Stomach (tissue), 9 donors: ENCODE measurements around the gene CLMP. TPM values are rescaled to one million over a fixed set of nuclear protein-coding genes. Genes with fewer than 3 reads are reported as not detected.
A peak's percentile ranks its signal among the peaks of the same experiment; 100 is the strongest.

Experiments used
- DNase-seq, 2 donors: peaks; one replicate each; pipeline versions ENCODE4 v3.0.0 to v3.0.0-alpha.2; 2013 to 2019
- H3K27ac ChIP-seq, 5 donors: fragments of 200-600 bp in 4 of 5; sonication (generic) in 4 of 5; one replicate each; pipeline ENCODE4 v1.5.1; 2013 to 2019; ENCODE audit warnings: mild to moderate bottlenecking in 1 of 5, moderate library complexity in 1 of 5
- H3K27me3 ChIP-seq, 3 donors: fragments of 200-600 bp; sonication (generic); one replicate each; pipeline ENCODE4 v1.5.1; 2017 to 2019; ENCODE audit warnings: mixed run types in 1 of 3
- H3K36me3 ChIP-seq, 4 donors: fragments of 200-600 bp; sonication (generic); 1 replicate in 3 of 4; 2 replicates in 1 of 4; pipeline ENCODE4 v1.5.1; 2016 to 2019
- H3K4me1 ChIP-seq, 4 donors: fragments of 200-600 bp; sonication (generic); one replicate each; pipeline ENCODE4 v1.5.1; 2016 to 2019
- H3K4me3 ChIP-seq, 4 donors: fragments of 200-600 bp; sonication (generic) in 3 of 4; one replicate each; pipeline ENCODE4 v1.5.1; 2016 to 2019; ENCODE audit warnings: mild to moderate bottlenecking in 1 of 4
- H3K9me3 ChIP-seq, 4 donors: fragments of 200-600 bp; sonication (generic); one replicate each; pipeline ENCODE4 v1.5.1; 2016 to 2019
- CTCF ChIP-seq, 7 experiments: fragments of 450-650 bp in 4 of 7; fragments of 200-600 bp in 3 of 7; sonication (generic) in 3 of 7; IDR thresholded peaks; one replicate each; pipeline ENCODE4 v1.5.1; 2016 to 2019; ENCODE audit warnings: antibody characterized with exemption in 7 of 7, control low read depth in 2 of 7, mild to moderate bottlenecking in 1 of 7
- EP300 ChIP-seq: sonication (generic); formaldehyde crosslinking; IDR thresholded peaks from one replicate; pipeline ENCODE4 v1.6.1; 2017; ENCODE audit warnings: antibody characterized with exemption
- POLR2A ChIP-seq, 4 donors: fragments of 450-650 bp; IDR thresholded peaks; one replicate each; pipeline ENCODE4 v1.6.1; 2016; ENCODE audit warnings: antibody characterized with exemption in 4 of 4, control low read depth in 2 of 4, mild to moderate bottlenecking in 1 of 4, moderate library complexity in 1 of 4
- POLR2AphosphoS5 ChIP-seq, 3 donors: sonication (generic); formaldehyde crosslinking; IDR thresholded peaks; one replicate each; pipeline ENCODE4 v1.6.1; 2016; ENCODE audit warnings: antibody characterized with exemption in 3 of 3
- WGBS, 5 donors: extraction: QIAGEN DNeasy Blood & Tissue Kit in 3 of 5; methylation state at CpG; one replicate each; pipeline versions ENCODE4 v1.1.5 to v1.1.7; 2013 to 2018; 5-methylcytosine and 5-hydroxymethylcytosine counted together
- intact Hi-C: fragments of 100-400 bp; cut with DNase I; formaldehyde crosslinking; loops from one replicate; pipeline ENCODE4 v1.15.1; 2023; ENCODE audit warnings: low total_unique reads
- polyA plus RNA-seq, 3 donors: library from polyadenylated mRNA; stranded (reverse); fragments of 200-250 nt; gene quantifications; one replicate each; pipeline ENCODE4 v1.2.3, GENCODE V29; 2013
- total RNA-seq, 5 donors: library from RNA; depleted of rRNA; stranded (reverse); fragments of >200 nt; gene quantifications; one replicate each; pipeline versions ENCODE4 v1.1.0 to v1.2.3, GENCODE V29; 2014 to 2016
- donor health status: healthy with polysubstance abuse.
- donor health status: Bipolar disorder and iron deficiency.
- donor health status: healthy.

CLMP gene
- total and polyA plus RNA-seq, 8 donors = 4.9 to 81.2 (median 40.5) TPM

GRCh38 chr11:123168241-123168640 is 26.8 kb downstream of the CLMP start:
- no peaks in the 10 kb centered on the region for H3K36me3 ChIP-seq
- peak overlapping the region in 2 of 5 donors; percentile 38 to 63 for H3K27ac ChIP-seq
- peaks cover 0 to 37% (median 6%) of the 10 kb centered on the region in 4 donors for H3K4me1 ChIP-seq
- DNase-seq = no peak
- no peaks in the 10 kb centered on the region for H3K9me3 ChIP-seq
- intact Hi-C loops = no loop called here
- no peak for TF ChIP-seq EP300
- no peak for TF ChIP-seq CTCF (IDR thresholded peaks at IDR 0.05)
- TF ChIP-seq POLR2A (IDR thresholded peaks at IDR 0.05) = no peak
- no peak for TF ChIP-seq POLR2AphosphoS5 (IDR thresholded peaks at IDR 0.05)
- no peak overlapping the region for H3K4me3 ChIP-seq
- no peaks in the 10 kb centered on the region for H3K27me3 ChIP-seq
- 77 to 83% (median 80%) methylated on average over 5 of the region's 5 CpGs for WGBS, 5 donors

- WGBS, 5 donors = 32 to 44% (median 36%) methylated on average over 10 of the region's 10 CpGs
- TF ChIP-seq CTCF (IDR thresholded peaks at IDR 0.05) (peak in 3 of 7 experiments; percentile 14 to 28 (median 26)), EP300 (no peak), POLR2AphosphoS5 (IDR thresholded peaks at IDR 0.05) (peak in 1 of 3 donors; percentile 6)
- Histone ChIP-seq H3K4me3 (no peak overlapping the region), H3K9me3 (no peaks in the 10 kb centered on the region), H3K27ac (peak overlapping the region in 4 of 5 donors; percentile 10 to 63 (median 32)), H3K4me1 (peaks cover 0 to 45% (median 6%) of the 10 kb centered on the region in 4 donors), H3K36me3 (no peaks in the 10 kb centered on the region), H3K27me3 (no peaks in the 10 kb centered on the region)
- intact Hi-C loops = no loop called here
- peak in 1 of 2 donors; percentile 71 for DNase-seq
Measured at GRCh38 chr11:123166071-123166559, 28.9 kb downstream of the CLMP start.

GRCh38 chr11:123164732-123165450 is 30.2 kb downstream of the CLMP start:
- Histone ChIP-seq H3K27me3 (no peaks in the 10 kb centered on the region), H3K9me3 (no peaks in the 10 kb centered on the region), H3K27ac (peak overlapping the region in 4 of 5 donors; percentile 12 to 63 (median 46)), H3K36me3 (no peaks in the 10 kb centered on the region), H3K4me1 (peaks cover 0 to 45% (median 6%) of the 10 kb centered on the region in 4 donors), H3K4me3 (no peak overlapping the region)
- 76 to 85% (median 83%) methylated on average over 7 of the region's 7 CpGs for WGBS, 5 donors
- intact Hi-C loops = no loop called here
- DNase-seq = no peak
- TF ChIP-seq EP300 (no peak), POLR2AphosphoS5 (IDR thresholded peaks at IDR 0.05) (no peak), POLR2A (IDR thresholded peaks at IDR 0.05) (no peak), CTCF (IDR thresholded peaks at IDR 0.05) (no peak)

GRCh38 chr11:123163621-123164020 is 31.4 kb downstream of the CLMP start:
- Histone ChIP-seq H3K36me3 (no peaks in the 10 kb centered on the region), H3K4me3 (no peak overlapping the region), H3K27ac (no peak overlapping the region), H3K9me3 (no peaks in the 10 kb centered on the region), H3K4me1 (peaks cover 0 to 40% (median 12%) of the 10 kb centered on the region in 4 donors), H3K27me3 (no peaks in the 10 kb centered on the region)
- TF ChIP-seq POLR2AphosphoS5 (IDR thresholded peaks at IDR 0.05) (no peak), CTCF (IDR thresholded peaks at IDR 0.05) (no peak), POLR2A (IDR thresholded peaks at IDR 0.05) (no peak), EP300 (no peak)
- WGBS, 5 donors = 85 to 95% (median 93%) methylated on average over 4 of the region's 4 CpGs
- intact Hi-C loops = no loop called here
- DNase-seq = no peak
